ENCODE data around the gene CDYL. TPM values are rescaled to one million over a fixed set of nuclear protein-coding genes. Genes with fewer than 3 reads are reported as not detected.

Gene CDYL
- polyA plus RNA-seq, 1 experiment: 21.9 TPM

- CTCF ChIA-PET: no interaction called here
- Histone ChIP-seq H3K36me3 (ENCODE audit: control insufficient read depth, insufficient read depth, low read length) (no peaks in the 10 kb centered on the region), H3K27me3 (ENCODE audit: control insufficient read depth, insufficient read depth, low read length) (0 out of 2 replicates have a peak, but pooled peaks cover 1% of the 10 kb centered on the region), H3K4me3 (ENCODE audit: low read depth, low read length) (no peak overlapping the region)
- POLR2A ChIA-PET: no interaction called here
- TF ChIP-seq CTCF (IDR thresholded peaks at IDR 0.05; ENCODE audit: insufficient read depth, low read depth, low read length): no peak
- no peak for DNase-seq (ENCODE audit: low read depth)
These were observed 210.8 kb downstream of the CDYL start for GRCh38 chr6:4986999-4987398.

GRCh38 chr6:4987432-4987831 is 211.2 kb downstream of the CDYL start:
- POLR2A ChIA-PET: no interaction called here
- CTCF ChIA-PET: no interaction called here
- H3K27me3 ChIP-seq (ENCODE audit: control insufficient read depth, insufficient read depth, low read length): 0 out of 2 replicates have a peak, but pooled peaks cover 1% of the 10 kb centered on the region
- DNase-seq (ENCODE audit: low read depth): no peak
- H3K36me3 ChIP-seq (ENCODE audit: control insufficient read depth, insufficient read depth, low read length): no peaks in the 10 kb centered on the region
- H3K4me3 ChIP-seq (ENCODE audit: low read depth, low read length): no peak overlapping the region
- TF ChIP-seq CTCF (IDR thresholded peaks at IDR 0.05; ENCODE audit: insufficient read depth, low read depth, low read length): no peak

GRCh38 chr6:4994741-4995140 is 218.5 kb downstream of the CDYL start:
- no peak for TF ChIP-seq CTCF (IDR thresholded peaks at IDR 0.05; ENCODE audit: insufficient read depth, low read depth, low read length)
- DNase-seq (ENCODE audit: low read depth): no peak
- no peaks in the 10 kb centered on the region; the same call in 1 of the 2 replicates for H3K36me3 ChIP-seq (ENCODE audit: control insufficient read depth, insufficient read depth, low read length)
- POLR2A ChIA-PET: no interaction called here
- CTCF ChIA-PET: interaction anchor here (1.1 to 2.2 kb wide), 2 partner anchors 9 to 12 kb away, joined by 5 to 6 read pairs; no protein-coding TSS in a partner anchor
- no peaks in the 10 kb centered on the region for H3K27me3 ChIP-seq (ENCODE audit: control insufficient read depth, insufficient read depth, low read length)
- H3K4me3 ChIP-seq (ENCODE audit: low read depth, low read length): no peak overlapping the region

GRCh38 chr6:4997862-4998261 is 221.7 kb downstream of the CDYL start:
- Histone ChIP-seq H3K36me3 (ENCODE audit: control insufficient read depth, insufficient read depth, low read length) (peaks cover 3% of the 10 kb centered on the region), H3K4me3 (ENCODE audit: low read depth, low read length) (no peak overlapping the region), H3K27me3 (ENCODE audit: control insufficient read depth, insufficient read depth, low read length) (no peaks in the 10 kb centered on the region)
- POLR2A ChIA-PET: no interaction called here
- TF ChIP-seq CTCF (IDR thresholded peaks at IDR 0.05; ENCODE audit: insufficient read depth, low read depth, low read length): no peak
- no peak for DNase-seq (ENCODE audit: low read depth)
- CTCF ChIA-PET: no interaction called here

- Histone ChIP-seq H3K27me3 (ENCODE audit: control insufficient read depth, insufficient read depth, low read length) (no peaks in the 10 kb centered on the region), H3K36me3 (ENCODE audit: control insufficient read depth, insufficient read depth, low read length) (peaks cover 3% of the 10 kb centered on the region), H3K4me3 (ENCODE audit: low read depth, low read length) (no peak overlapping the region)
- no peak for DNase-seq (ENCODE audit: low read depth)
- ChIA-PET CTCF (no interaction called here), POLR2A (no interaction called here)
- TF ChIP-seq CTCF (IDR thresholded peaks at IDR 0.05; ENCODE audit: insufficient read depth, low read depth, low read length): no peak
These were observed 223.4 kb downstream of the CDYL start for GRCh38 chr6:4999586-4999985.
